WTC11 (cell line): ENCODE results near the gene FSTL1. TPM values are rescaled to one million over a fixed set of nuclear protein-coding genes. Genes with fewer than 3 reads are reported as not detected.

ENCODE experiments used
- ATAC-seq: fragments of 200-7000 bp; cut with Tn5 transposase; 2 replicates; pipeline ENCODE4 v1.10.0; 2021; ENCODE audit warnings: mild to moderate bottlenecking, moderate library complexity
- CTCF ChIA-PET: fragments of 300-600 bp; sonication (Branson Sonifier 250); formaldehyde crosslinking; loops from one replicate; lab custom pipeline; 2021; ENCODE audit warnings: antibody characterized with exemption; lab: Charles Lee
- POLR2A ChIA-PET: fragments of 350-600 bp; sonication (Branson Sonifier 250); formaldehyde crosslinking; loops from one replicate; lab custom pipeline; 2021; ENCODE audit warnings: antibody characterized with exemption; lab: Charles Lee
- DNase-seq: peaks from one replicate; pipeline ENCODE4 v3.0.0; 2021; ENCODE audit warnings: low spot score
- H3K27ac Mint-ChIP-seq: 2 replicates; pipeline ENCODE4 v1.8.0; 2021; ENCODE audit warnings: mixed read lengths
- H3K27me3 Mint-ChIP-seq: 2 replicates; pipeline ENCODE4 v1.8.0; 2021; ENCODE audit warnings: low read depth, mild to moderate bottlenecking, moderate library complexity, mixed read lengths
- H3K36me3 Mint-ChIP-seq: 2 replicates; pipeline ENCODE4 v1.8.0; 2021; ENCODE audit warnings: mixed read lengths
- H3K4me1 Mint-ChIP-seq: 2 replicates; pipeline ENCODE4 v1.8.0; 2022; ENCODE audit warnings: mixed read lengths
- H3K4me3 Mint-ChIP-seq: 2 replicates; pipeline ENCODE4 v1.8.0; 2021; ENCODE audit warnings: mild to moderate bottlenecking, moderate library complexity, mixed read lengths
- H3K9me3 Mint-ChIP-seq: 2 replicates; pipeline ENCODE4 v1.8.0; 2021; ENCODE audit warnings: mixed read lengths
- CREB1 ChIP-seq: sonication (generic); formaldehyde crosslinking; IDR thresholded peaks from 2 replicates; pipeline ENCODE4 v1.8.0; 2023; ENCODE audit warnings: mild to moderate bottlenecking, missing genetic modification reagents
- CTCF ChIP-seq: fragments of 200-600 bp; IDR thresholded peaks from 2 replicates; pipeline ENCODE4 v1.8.0; 2022; ENCODE audit warnings: antibody characterized with exemption
- E2F1 ChIP-seq: sonication (generic); formaldehyde crosslinking; IDR thresholded peaks from 2 replicates; pipeline ENCODE4 v1.8.0; 2022; ENCODE audit warnings: mild to moderate bottlenecking, missing genetic modification reagents
- E2F4 ChIP-seq: sonication (generic); formaldehyde crosslinking; IDR thresholded peaks from 2 replicates; pipeline ENCODE4 v1.8.1; 2022; ENCODE audit warnings: low read depth, mild to moderate bottlenecking, moderate library complexity, missing genetic modification reagents, borderline replicate concordance
- EMX1 ChIP-seq: fragments of 250-450 bp; sonication (Bioruptor Pico); IDR thresholded peaks from 2 replicates; pipeline ENCODE4 v1.8.0; 2021; ENCODE audit warnings: mild to moderate bottlenecking
- GTF2I ChIP-seq: fragments of 250-450 bp; sonication (Bioruptor Pico); conservative IDR thresholded peaks from 2 replicates; pipeline ENCODE4 v1.4.0; 2021; ENCODE audit warnings: mild to moderate bottlenecking
- HMGXB4 ChIP-seq: sonication (generic); formaldehyde crosslinking; IDR thresholded peaks from 2 replicates; pipeline ENCODE4 v1.8.1; 2023; ENCODE audit warnings: mild to moderate bottlenecking, moderate library complexity, missing genetic modification reagents
- IRF2 ChIP-seq: sonication (generic); formaldehyde crosslinking; IDR thresholded peaks from 2 replicates; pipeline ENCODE4 v1.8.0; 2022; ENCODE audit warnings: low read depth, missing genetic modification reagents, borderline replicate concordance
- KAT7 ChIP-seq: sonication (generic); formaldehyde crosslinking; IDR thresholded peaks from 2 replicates; pipeline ENCODE4 v1.8.1; 2023; ENCODE audit warnings: missing genetic modification reagents, mild to moderate bottlenecking, borderline replicate concordance
- MLX ChIP-seq: sonication (generic); formaldehyde crosslinking; IDR thresholded peaks from 2 replicates; pipeline ENCODE4 v1.8.1; 2023; ENCODE audit warnings: mild to moderate bottlenecking, missing genetic modification reagents, moderate library complexity
- NFATC4 ChIP-seq: fragments of 250-450 bp; sonication (Bioruptor Pico); IDR thresholded peaks from 2 replicates; pipeline ENCODE4 v1.9.0; 2021; ENCODE audit warnings: mild to moderate bottlenecking
- NFYB ChIP-seq: sonication (generic); formaldehyde crosslinking; conservative IDR thresholded peaks from 2 replicates; pipeline ENCODE4 v1.8.0; 2022; ENCODE audit warnings: low read depth, missing genetic modification reagents
- PREB ChIP-seq: sonication (generic); formaldehyde crosslinking; IDR thresholded peaks from 2 replicates; pipeline ENCODE4 v1.8.1; 2022; ENCODE audit warnings: mild to moderate bottlenecking, missing genetic modification reagents, moderate library complexity, borderline replicate concordance
- PRRX2 ChIP-seq: fragments of 250-450 bp; sonication (Bioruptor Pico); IDR thresholded peaks from 2 replicates; pipeline ENCODE4 v1.8.0; 2021; ENCODE audit warnings: mild to moderate bottlenecking
- RORB ChIP-seq: fragments of 250-450 bp; sonication (Bioruptor Pico); IDR thresholded peaks from 2 replicates; pipeline ENCODE4 v1.9.0; 2021; ENCODE audit warnings: mild to moderate bottlenecking
- SMAD4 ChIP-seq: sonication (generic); formaldehyde crosslinking; IDR thresholded peaks from 2 replicates; pipeline ENCODE4 v1.8.0; 2022; ENCODE audit warnings: mild to moderate bottlenecking, missing genetic modification reagents
- STAT6 ChIP-seq: sonication (generic); formaldehyde crosslinking; conservative IDR thresholded peaks from 2 replicates; pipeline ENCODE4 v1.8.1; 2023; ENCODE audit warnings: mild to moderate bottlenecking, low read depth, missing genetic modification reagents, moderate library complexity
- ZNF512 ChIP-seq: sonication (generic); formaldehyde crosslinking; IDR thresholded peaks from 2 replicates; pipeline ENCODE4 v1.8.1; 2022; ENCODE audit warnings: missing genetic modification reagents, borderline replicate concordance
- ZNF671 ChIP-seq: fragments of 250-450 bp; sonication (Bioruptor Pico); IDR thresholded peaks from 2 replicates; pipeline ENCODE4 v1.8.0; 2021; ENCODE audit warnings: mild to moderate bottlenecking
- total RNA-seq: library from RNA; stranded (reverse); gene quantifications from 3 replicates; pipeline ENCODE4 v1.2.3, GENCODE V29; 2021

FSTL1 gene
- total RNA-seq, 1 experiment from 2014 or later: 271 TPM

- no peak for TF ChIP-seq STAT6 (CRISPR knock-in tag)
- TF ChIP-seq ZNF512: no peak
- TF ChIP-seq IRF2: no peak
- no peak for TF ChIP-seq PREB
- no peak for TF ChIP-seq E2F1 (CRISPR knock-in tag)
- no peak for TF ChIP-seq CREB1 (CRISPR knock-in tag)
- TF ChIP-seq RORB (CRISPR knock-in tag): no peak
Measured at GRCh38 chr3:120496278-120497002, 45.6 kb upstream of the FSTL1 start (continued).

GRCh38 chr3:120495809-120496208 lies 45.0 kb upstream of the FSTL1 start:
- H3K36me3 Mint-ChIP-seq: peaks cover 20% of the 10 kb centered on the region
- ATAC-seq (no peak), DNase-seq (no peak)
- POLR2A ChIA-PET: no interaction called here
- H3K27me3 Mint-ChIP-seq: no peaks in the 10 kb centered on the region
- TF ChIP-seq KAT7 (CRISPR knock-in tag) (no peak), EMX1 (CRISPR knock-in tag) (no peak), GTF2I (CRISPR knock-in tag) (no peak), NFATC4 (CRISPR knock-in tag) (no peak), ZNF512 (no peak), SMAD4 (no peak), HMGXB4 (CRISPR knock-in tag) (no peak), ZNF671 (no peak), PRRX2 (CRISPR knock-in tag) (no peak), CTCF (no peak), NFYB (CRISPR knock-in tag) (no peak), E2F4 (CRISPR knock-in tag) (no peak), MLX (no peak), IRF2 (no peak), E2F1 (CRISPR knock-in tag) (no peak)
- H3K27ac Mint-ChIP-seq: no peak overlapping the region
- CTCF ChIA-PET: no interaction called here
- H3K4me1 Mint-ChIP-seq: peaks cover 42% of the 10 kb centered on the region
- peaks cover 35% of the 10 kb centered on the region for H3K9me3 Mint-ChIP-seq
- H3K4me3 Mint-ChIP-seq: no peak overlapping the region
